GM21381 (cell line): ENCODE results near the gene ERC1.
"Not testable (repeated sequence)": the region's sequence is repeated elsewhere in the genome, so short reads cannot be mapped to it uniquely, and the experiment has no call there.

ENCODE experiments used
- ATAC-seq: cut with Tn5 transposase; IDR thresholded peaks from one replicate; pipeline ENCODE4 v1.9.1; 2021; ENCODE audit warnings: mild to moderate bottlenecking, moderate library complexity; ENCODE audit not compliant: unreplicated experiment

Gene ERC1

GRCh38 chr12:1217191-1217949 is 226.3 kb downstream of the ERC1 start:
- ATAC-seq = no peak

GRCh38 chr12:1218369-1218768 is 227.3 kb downstream of the ERC1 start:
- no peak for ATAC-seq

GRCh38 chr12:1220127-1221092 is 229.4 kb downstream of the ERC1 start:
- ATAC-seq = no peak

GRCh38 chr12:1222858-1223639 is 232.0 kb downstream of the ERC1 start:
- ATAC-seq = no peak

- ATAC-seq = no peak
Measured at GRCh38 chr12:1226951-1227350, 235.9 kb downstream of the ERC1 start.

GRCh38 chr12:1234073-1234472 is 243.1 kb downstream of the ERC1 start:
- no peak for ATAC-seq

GRCh38 chr12:1246637-1247036 is 255.6 kb downstream of the ERC1 start:
- ATAC-seq = no peak

GRCh38 chr12:1250641-1251040 is 259.6 kb downstream of the ERC1 start:
- ATAC-seq = no peak

- no peak for ATAC-seq
Measured at GRCh38 chr12:1252758-1253157, 261.7 kb downstream of the ERC1 start.

- ATAC-seq = not testable (repeated sequence)
Measured at GRCh38 chr12:1255125-1255524, 264.1 kb downstream of the ERC1 start.

- not testable (repeated sequence) for ATAC-seq
Measured at GRCh38 chr12:1255854-1256253, 264.8 kb downstream of the ERC1 start.

- no peak for ATAC-seq
Measured at GRCh38 chr12:1256285-1256684, 265.3 kb downstream of the ERC1 start.

GRCh38 chr12:1256991-1257390 is 266.0 kb downstream of the ERC1 start:
- ATAC-seq = no peak

GRCh38 chr12:1262011-1262410 is 271.0 kb downstream of the ERC1 start:
- ATAC-seq = no peak

GRCh38 chr12:1267243-1267642 is 276.2 kb downstream of the ERC1 start:
- no peak for ATAC-seq

GRCh38 chr12:1272142-1272541 is 281.1 kb downstream of the ERC1 start:
- no peak for ATAC-seq

- ATAC-seq = no peak
Measured at GRCh38 chr12:1273051-1273450, 282.0 kb downstream of the ERC1 start.

GRCh38 chr12:1277905-1278304 is 286.9 kb downstream of the ERC1 start:
- no peak for ATAC-seq

GRCh38 chr12:1279050-1279449 is 288.0 kb downstream of the ERC1 start:
- no peak for ATAC-seq

- ATAC-seq = no peak
Measured at GRCh38 chr12:1280059-1280458, 289.0 kb downstream of the ERC1 start.
